K562 (cell line): ENCODE measurements around the gene BZW1. TPM values are rescaled to one million over a fixed set of nuclear protein-coding genes. Genes with fewer than 3 reads are reported as not detected.

Experiments
- CBFB ChIP-seq: sonication (generic); formaldehyde crosslinking; IDR thresholded peaks from 2 replicates; pipeline ENCODE4 v1.4.0; 2020; ENCODE audit warnings: mild to moderate bottlenecking, missing genetic modification reagents
- HDAC6 ChIP-seq: IDR thresholded peaks from 2 replicates; pipeline ENCODE4 v1.6.1; 2012; ENCODE audit warnings: low read depth, mild to moderate bottlenecking, control low read depth, inconsistent platforms, low read length, moderate library complexity
- HDGF ChIP-seq: fragments of 450-650 bp; IDR thresholded peaks from 2 replicates; pipeline ENCODE4 v1.6.1; 2016
- MAFF ChIP-seq: IDR thresholded peaks from 2 replicates; pipeline ENCODE4 v1.6.1; 2012; ENCODE audit warnings: low read length, improper control_type of control experiment
- MTA2 ChIP-seq: fragments of 450-650 bp; IDR thresholded peaks from 2 replicates; pipeline ENCODE4 v1.6.1; 2016; ENCODE audit warnings: low read depth
- MYC ChIP-seq, 2 experiments: fragments of 250-450 bp in 1 of 2; sonication (Bioruptor Pico) in 1 of 2; IDR thresholded peaks; 2 replicates each; pipeline versions ENCODE4 v1.5.1 to v1.6.1; 2012 to 2021; ENCODE audit warnings: low read depth in 2 of 2, borderline replicate concordance in 1 of 2, improper control_type of control experiment in 1 of 2, low read length in 1 of 2, mild to moderate bottlenecking in 1 of 2, moderate library complexity in 1 of 2
- POLR2A ChIP-seq: fragments of 450-650 bp; conservative IDR thresholded peaks from 2 replicates; pipeline ENCODE4 v1.6.1; 2016
- RAD51 ChIP-seq: fragments of 450-650 bp; IDR thresholded peaks from 2 replicates; pipeline ENCODE4 v1.7.1; 2016; ENCODE audit warnings: low read depth, mild to moderate bottlenecking, borderline replicate concordance
- RFX5 ChIP-seq: IDR thresholded peaks from 2 replicates; pipeline ENCODE4 v1.6.1; 2011; ENCODE audit warnings: low read depth, mild to moderate bottlenecking, improper control_type of control experiment, low read length
- ZBTB40 ChIP-seq, 2 experiments: fragments of 450-650 bp in 1 of 2; sonication (generic) in 1 of 2; formaldehyde crosslinking in 1 of 2; IDR thresholded peaks; 2 replicates each; pipeline versions ENCODE4 v1.7.1 to v1.9.0; 2016 to 2022; ENCODE audit warnings: inconsistent platforms in 1 of 2, mild to moderate bottlenecking in 1 of 2, missing genetic modification reagents in 1 of 2
- ZBTB8A ChIP-seq: fragments of 450-650 bp; IDR thresholded peaks from 2 replicates; pipeline ENCODE4 v1.6.1; 2018; ENCODE audit warnings: mild to moderate bottlenecking, moderate library complexity; ENCODE audit not compliant: partially characterized antibody
- ZNF239 ChIP-seq: fragments of 250-450 bp; sonication (Bioruptor Pico); IDR thresholded peaks from 2 replicates; pipeline ENCODE4 v1.4.0; 2020; ENCODE audit warnings: mild to moderate bottlenecking
- ZNF511 ChIP-seq: sonication (generic); formaldehyde crosslinking; IDR thresholded peaks from 2 replicates; pipeline ENCODE4 v1.8.0; 2022; ENCODE audit warnings: mild to moderate bottlenecking, missing genetic modification reagents
- polyA plus RNA-seq, 8 experiments: library from polyadenylated mRNA; depleted of rRNA in 4 of 8; stranded (reverse) in 5 of 8; unstranded in 3 of 8; fragments of >200 nt; fragmentation: Nextera tagmentation in 2 of 8; fragmentation: Illumina TruSeq in 1 of 8; extraction: Ambion mirVana in 2 of 8; extraction: Trizol in 1 of 8; gene quantifications; 2 replicates each; pipeline versions ENCODE4 v1.2.1 to v1.2.3, GENCODE V29; 2011 to 2014; ENCODE audit warnings: inconsistent platforms in 1 of 8, missing spikeins in 1 of 8
- total RNA-seq, 7 experiments: library from RNA; depleted of rRNA in 6 of 7; stranded (reverse); fragments of >200 nt in 6 of 7; fragmentation: Illumina TruSeq in 2 of 7; extraction: Trizol in 2 of 7; gene quantifications; 2 replicates each; pipeline versions ENCODE4 v1.2.1 to v1.2.3, GENCODE V29; 2011 to 2021; ENCODE audit warnings: low replicate concordance in 1 of 7
- TF ChIP-seq, protein P1 (sequence below), 2 experiments: fragments of 250-450 bp in 1 of 2; fragments of 450-650 bp in 1 of 2; sonication (Bioruptor Pico) in 1 of 2; IDR thresholded peaks; 2 replicates each; pipeline versions ENCODE4 v1.6.1 to v1.8.0; 2016 to 2021; ENCODE audit warnings: mild to moderate bottlenecking in 2 of 2, moderate library complexity in 2 of 2, missing compliant biosample characterization in 1 of 2, missing genetic modification characterization in 1 of 2
- TF ChIP-seq, protein P2 (sequence below): fragments of 200-800 bp; sonication (Bioruptor generic); IDR thresholded peaks from 2 replicates; pipeline ENCODE4 v1.6.1; 2017; ENCODE audit warnings: missing genetic modification characterization, missing compliant biosample characterization

The BZW1 gene
- total and polyA plus RNA-seq, 9 of the 15 experiments (the other 6 are each of a cell fraction or from before 2014, with no cell fraction given), result 110 to 244 (median 198) TPM

GRCh38 chr2:200812122-200813022 lies 662 bp downstream of the BZW1 start (continued):
- TF ChIP-seq MYC (IDR thresholded peaks at IDR 0.05; ENCODE audit: low read depth, low read length) (peak; percentile 35; the same call in 1 of the 2 replicates), MYC (CRISPR knock-in tag; IDR thresholded peaks at IDR 0.05; ENCODE audit: borderline replicate concordance, low read depth) (no peak), MTA2 (no peak), POLR2A (no peak), MAFF (no peak), RAD51 (no peak), HDAC6 (no peak), HDGF (no peak), CBFB (CRISPR knock-in tag) (peak; percentile 64; the same call in 1 of the 2 replicates), ZNF239 (no peak), ZBTB40 (IDR thresholded peaks at IDR 0.05) (peak; percentile 50), ZBTB40 (CRISPR knock-in tag; IDR thresholded peaks at IDR 0.05) (no peak), RFX5 (no peak), ZBTB8A (no peak), ZNF511 (CRISPR knock-in tag) (peak; percentile 43; the same call in 1 of the 2 replicates)
- TF ChIP-seq, protein P1, sequence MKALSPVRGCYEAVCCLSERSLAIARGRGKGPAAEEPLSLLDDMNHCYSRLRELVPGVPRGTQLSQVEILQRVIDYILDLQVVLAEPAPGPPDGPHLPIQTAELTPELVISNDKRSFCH (CRISPR knock-in tag; IDR thresholded peaks at IDR 0.05), result no peak
- TF ChIP-seq, protein P1 (tag; IDR thresholded peaks at IDR 0.05), result no peak
- TF ChIP-seq, protein P2, sequence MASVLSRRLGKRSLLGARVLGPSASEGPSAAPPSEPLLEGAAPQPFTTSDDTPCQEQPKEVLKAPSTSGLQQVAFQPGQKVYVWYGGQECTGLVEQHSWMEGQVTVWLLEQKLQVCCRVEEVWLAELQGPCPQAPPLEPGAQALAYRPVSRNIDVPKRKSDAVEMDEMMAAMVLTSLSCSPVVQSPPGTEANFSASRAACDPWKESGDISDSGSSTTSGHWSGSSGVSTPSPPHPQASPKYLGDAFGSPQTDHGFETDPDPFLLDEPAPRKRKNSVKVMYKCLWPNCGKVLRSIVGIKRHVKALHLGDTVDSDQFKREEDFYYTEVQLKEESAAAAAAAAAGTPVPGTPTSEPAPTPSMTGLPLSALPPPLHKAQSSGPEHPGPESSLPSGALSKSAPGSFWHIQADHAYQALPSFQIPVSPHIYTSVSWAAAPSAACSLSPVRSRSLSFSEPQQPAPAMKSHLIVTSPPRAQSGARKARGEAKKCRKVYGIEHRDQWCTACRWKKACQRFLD, result peak; percentile 16; the same call in 1 of the 2 replicates
